Measurements from ENCODE around the gene PPP3CA.

PPP3CA gene

DNA sequence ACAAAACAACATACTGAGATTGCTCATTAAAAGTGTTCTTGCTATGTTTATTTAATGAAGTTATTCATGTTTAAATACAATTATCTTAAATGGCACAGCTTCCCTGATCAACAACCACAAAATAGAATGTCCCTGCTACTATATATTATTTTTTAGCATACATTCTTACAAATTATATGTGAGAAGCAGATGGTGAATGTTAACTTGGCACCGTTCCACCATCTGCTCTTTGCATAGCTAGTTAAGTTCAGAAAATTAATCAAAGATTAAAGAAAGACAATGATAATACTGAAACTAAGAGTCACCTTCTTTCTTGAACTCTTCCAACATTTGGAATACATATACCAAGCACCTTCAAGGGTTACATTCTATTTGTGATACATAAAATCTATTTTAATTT, 94.2 kb downstream of the PPP3CA start:
- TF ChIP-seq, protein P1, sequence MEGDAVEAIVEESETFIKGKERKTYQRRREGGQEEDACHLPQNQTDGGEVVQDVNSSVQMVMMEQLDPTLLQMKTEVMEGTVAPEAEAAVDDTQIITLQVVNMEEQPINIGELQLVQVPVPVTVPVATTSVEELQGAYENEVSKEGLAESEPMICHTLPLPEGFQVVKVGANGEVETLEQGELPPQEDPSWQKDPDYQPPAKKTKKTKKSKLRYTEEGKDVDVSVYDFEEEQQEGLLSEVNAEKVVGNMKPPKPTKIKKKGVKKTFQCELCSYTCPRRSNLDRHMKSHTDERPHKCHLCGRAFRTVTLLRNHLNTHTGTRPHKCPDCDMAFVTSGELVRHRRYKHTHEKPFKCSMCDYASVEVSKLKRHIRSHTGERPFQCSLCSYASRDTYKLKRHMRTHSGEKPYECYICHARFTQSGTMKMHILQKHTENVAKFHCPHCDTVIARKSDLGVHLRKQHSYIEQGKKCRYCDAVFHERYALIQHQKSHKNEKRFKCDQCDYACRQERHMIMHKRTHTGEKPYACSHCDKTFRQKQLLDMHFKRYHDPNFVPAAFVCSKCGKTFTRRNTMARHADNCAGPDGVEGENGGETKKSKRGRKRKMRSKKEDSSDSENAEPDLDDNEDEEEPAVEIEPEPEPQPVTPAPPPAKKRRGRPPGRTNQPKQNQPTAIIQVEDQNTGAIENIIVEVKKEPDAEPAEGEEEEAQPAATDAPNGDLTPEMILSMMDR (IDR thresholded peaks at IDR 0.05), result no peak

DNA sequence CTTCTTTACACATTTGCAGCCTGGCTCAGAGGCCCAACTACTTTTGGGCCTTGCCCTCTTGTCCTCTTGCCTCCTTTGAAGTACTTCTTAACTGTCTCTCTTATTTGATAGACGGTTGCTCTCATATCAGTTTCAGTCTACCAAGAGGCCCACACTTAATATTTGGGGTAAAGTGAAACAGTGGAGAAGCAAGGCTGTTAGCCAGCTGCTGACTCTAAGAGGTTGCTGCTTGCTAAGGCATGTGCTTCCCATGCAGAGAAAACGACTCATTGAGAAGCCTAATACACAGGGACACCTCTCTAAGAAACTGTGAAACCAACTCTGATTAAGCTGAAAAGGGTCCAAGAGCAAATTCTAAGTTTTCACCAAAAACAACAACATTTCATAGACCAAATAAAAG, 94.6 kb downstream of the PPP3CA start:
- TF ChIP-seq, protein P1 (IDR thresholded peaks at IDR 0.05), result no peak

DNA sequence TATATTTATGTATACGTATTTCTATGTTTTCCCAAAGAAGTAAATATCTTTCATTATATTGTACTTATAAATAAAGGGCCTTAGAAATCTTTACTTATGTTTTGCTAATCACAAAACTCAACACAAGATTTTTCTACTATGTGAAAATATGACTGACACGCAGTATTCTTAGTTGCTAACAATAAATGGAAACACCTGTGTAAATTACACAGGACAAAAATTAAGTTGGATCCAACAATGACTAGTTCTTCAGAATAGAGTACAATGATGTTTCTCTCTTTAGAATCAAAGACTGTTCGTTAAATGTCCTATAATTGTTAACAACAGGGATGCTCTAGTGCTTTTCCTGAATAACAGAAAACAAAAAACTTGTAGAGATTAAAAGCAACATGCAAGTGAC, 96.1 kb downstream of the PPP3CA start:
- TF ChIP-seq, protein P1 (IDR thresholded peaks at IDR 0.05), result no peak

DNA sequence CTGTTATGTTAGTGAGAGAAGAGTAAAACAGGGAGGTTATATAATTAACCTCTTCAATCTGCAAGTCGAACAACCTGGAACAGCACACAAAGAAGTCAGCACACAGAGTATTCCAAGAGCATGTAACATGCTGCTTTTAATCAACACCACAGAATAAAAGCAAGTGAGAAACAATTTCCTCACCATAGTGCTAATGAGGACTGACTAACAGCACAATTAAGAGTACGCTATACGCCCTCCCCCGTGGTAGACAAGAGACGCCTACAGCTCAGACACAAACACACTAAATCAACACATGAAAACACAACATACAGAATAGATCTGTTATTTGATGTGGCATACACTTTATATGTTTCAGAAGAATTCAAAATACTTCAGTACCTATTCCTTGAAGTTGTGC, 103.0 kb downstream of the PPP3CA start:
- TF ChIP-seq, protein P1 (IDR thresholded peaks at IDR 0.05), result no peak

DNA sequence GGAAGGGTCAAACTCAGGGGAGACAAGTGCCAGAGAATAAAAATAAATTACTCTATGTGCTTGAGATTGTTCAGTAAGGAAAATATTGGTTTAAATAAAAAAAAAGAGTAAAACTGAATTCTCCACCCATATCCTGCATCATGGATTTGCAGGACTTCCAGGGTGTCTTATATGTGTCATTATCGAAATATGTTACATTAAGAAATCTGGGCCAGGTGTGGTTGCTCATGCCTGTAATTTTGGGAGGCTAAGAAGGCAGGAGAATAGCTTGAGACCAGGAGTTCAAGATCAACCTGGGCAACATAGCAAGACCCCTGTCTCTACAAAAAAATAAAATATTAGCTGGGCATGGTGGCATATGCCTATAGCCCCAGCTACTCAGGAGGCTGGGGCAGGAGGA, 104.9 kb downstream of the PPP3CA start:
- TF ChIP-seq, protein P1 (IDR thresholded peaks at IDR 0.05), result no peak

DNA sequence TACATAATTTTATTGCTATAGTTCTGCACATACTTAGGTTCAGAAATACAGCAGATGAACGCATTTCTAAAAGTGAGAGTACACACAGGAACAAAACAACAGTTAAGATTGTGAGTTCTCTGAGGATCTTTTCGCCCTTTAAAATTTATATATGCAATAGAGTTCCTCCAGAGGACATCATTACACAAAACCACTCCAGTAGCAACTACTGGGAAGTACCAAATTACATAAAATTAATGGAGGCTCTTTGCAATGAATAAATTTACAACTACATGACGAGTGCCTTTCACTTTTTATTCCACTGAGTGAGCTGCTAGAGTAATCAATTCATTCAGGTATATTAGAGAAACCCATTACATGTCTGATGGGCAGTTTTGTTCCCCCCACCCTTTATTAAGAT, 107.2 kb downstream of the PPP3CA start:
- TF ChIP-seq, protein P1 (IDR thresholded peaks at IDR 0.05), result no peak

DNA sequence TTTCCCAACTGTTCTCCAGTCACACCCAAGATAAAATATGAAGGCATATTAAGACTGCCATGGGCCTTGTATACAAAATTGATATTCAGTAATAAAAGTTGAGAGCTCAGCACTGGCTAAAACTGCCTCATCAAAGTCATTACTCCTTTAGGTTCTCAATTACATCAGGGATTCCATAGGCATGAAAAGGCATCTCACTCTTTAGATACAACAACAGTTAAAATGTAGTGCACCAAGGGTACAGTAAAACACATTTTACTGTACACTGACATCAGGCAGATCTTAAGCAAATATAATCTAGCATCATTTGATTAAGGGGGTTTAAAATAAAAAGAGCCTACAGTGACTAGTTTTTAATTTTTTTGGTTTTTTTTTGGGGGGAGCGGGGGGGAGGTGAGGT, 107.7 kb downstream of the PPP3CA start:
- TF ChIP-seq, protein P1 (IDR thresholded peaks at IDR 0.05), result no peak

DNA sequence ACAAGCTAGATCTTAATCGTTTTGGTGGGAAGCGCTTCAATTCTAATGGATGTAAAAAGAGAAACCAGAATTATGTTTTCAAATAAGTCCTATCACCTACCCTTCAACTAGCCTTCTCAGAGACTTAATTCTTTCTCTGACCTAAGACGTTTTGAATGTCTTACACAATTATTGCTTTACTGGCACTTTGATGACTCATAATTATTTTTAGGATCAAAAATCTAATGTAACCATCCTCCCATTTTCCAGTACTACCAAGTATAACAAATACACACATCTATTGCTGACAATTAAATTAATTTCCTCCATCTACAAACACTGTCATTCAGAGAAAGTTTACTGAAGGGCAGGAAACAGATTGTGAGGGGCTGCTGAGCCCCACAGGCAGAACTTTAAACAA, 108.6 kb downstream of the PPP3CA start:
- TF ChIP-seq, protein P1 (IDR thresholded peaks at IDR 0.05), result no peak
